B cell (primary cell): Measurements from ENCODE around the gene SPTBN1.

ENCODE experiments used
- EZH2 ChIP-seq: IDR thresholded peaks from 2 replicates; pipeline ENCODE4 v1.6.1; 2012; ENCODE audit warnings: borderline replicate concordance, low read depth, mild to moderate bottlenecking, moderate library complexity, low read length; ENCODE audit not compliant: insufficient read depth, poor library complexity, severe bottlenecking
- TF ChIP-seq, protein P1 (sequence below): fragments of 200-600 bp; IDR thresholded peaks from one replicate; pipeline ENCODE4 v1.8.0; 2022; ENCODE audit warnings: antibody characterized with exemption, mild to moderate bottlenecking

DNA sequence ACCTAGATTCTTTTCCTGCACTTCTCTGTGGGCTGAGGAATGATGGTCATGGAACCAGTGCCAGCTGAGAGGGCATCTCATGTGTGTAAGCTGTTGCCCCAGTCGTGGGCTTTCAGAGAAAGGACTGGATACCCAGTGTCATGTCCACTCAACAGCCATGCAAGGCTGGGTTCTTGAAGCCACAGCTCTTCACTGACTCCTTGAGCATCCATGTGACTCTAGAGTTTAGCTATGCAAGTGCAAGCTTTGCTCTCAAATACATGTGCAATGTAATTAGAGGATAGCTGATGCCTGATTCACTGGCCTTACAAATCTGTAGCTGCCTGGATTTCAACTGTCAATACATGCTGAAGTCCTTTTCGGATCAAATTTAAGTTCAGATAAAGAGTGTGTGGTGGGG is 220.5 kb downstream of the SPTBN1 start:
- TF ChIP-seq EZH2, result no peak
- TF ChIP-seq, protein P1, sequence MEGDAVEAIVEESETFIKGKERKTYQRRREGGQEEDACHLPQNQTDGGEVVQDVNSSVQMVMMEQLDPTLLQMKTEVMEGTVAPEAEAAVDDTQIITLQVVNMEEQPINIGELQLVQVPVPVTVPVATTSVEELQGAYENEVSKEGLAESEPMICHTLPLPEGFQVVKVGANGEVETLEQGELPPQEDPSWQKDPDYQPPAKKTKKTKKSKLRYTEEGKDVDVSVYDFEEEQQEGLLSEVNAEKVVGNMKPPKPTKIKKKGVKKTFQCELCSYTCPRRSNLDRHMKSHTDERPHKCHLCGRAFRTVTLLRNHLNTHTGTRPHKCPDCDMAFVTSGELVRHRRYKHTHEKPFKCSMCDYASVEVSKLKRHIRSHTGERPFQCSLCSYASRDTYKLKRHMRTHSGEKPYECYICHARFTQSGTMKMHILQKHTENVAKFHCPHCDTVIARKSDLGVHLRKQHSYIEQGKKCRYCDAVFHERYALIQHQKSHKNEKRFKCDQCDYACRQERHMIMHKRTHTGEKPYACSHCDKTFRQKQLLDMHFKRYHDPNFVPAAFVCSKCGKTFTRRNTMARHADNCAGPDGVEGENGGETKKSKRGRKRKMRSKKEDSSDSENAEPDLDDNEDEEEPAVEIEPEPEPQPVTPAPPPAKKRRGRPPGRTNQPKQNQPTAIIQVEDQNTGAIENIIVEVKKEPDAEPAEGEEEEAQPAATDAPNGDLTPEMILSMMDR, result no peak
